Heart left ventricle (tissue), 16 donors: Measurements from ENCODE around the gene DEPDC5. TPM values are rescaled to one million over a fixed set of nuclear protein-coding genes. Genes with fewer than 3 reads are reported as not detected.

ENCODE experiments used
- ATAC-seq, 4 donors: fragments of 200-7000 bp; cut with Tn5 transposase; one replicate each; pipeline ENCODE4 v1.9.1; 2020 to 2022; ENCODE audit warnings: moderate library complexity in 4 of 4, mild to moderate bottlenecking in 3 of 4, moderate number of reproducible peaks in 1 of 4
- DNase-seq, 5 donors: peaks; one replicate each; pipeline ENCODE4 v3.0.0-alpha.2; 2020
- H3K27ac ChIP-seq, 12 donors: fragments of 200-600 bp; sonication (generic) in 4 of 12; one replicate each; pipeline versions ENCODE4 v1.5.0 to v1.8.0; 2016 to 2022; ENCODE audit warnings: mild to moderate bottlenecking in 2 of 12
- H3K27me3 ChIP-seq, 9 donors: fragments of 200-600 bp; sonication (generic) in 2 of 9; one replicate each; pipeline versions ENCODE4 v1.5.1 to v1.8.0; 2016 to 2022; ENCODE audit warnings: mild to moderate bottlenecking in 3 of 9
- H3K36me3 ChIP-seq, 9 donors: fragments of 200-600 bp; sonication (generic) in 2 of 9; one replicate each; pipeline versions ENCODE4 v1.5.0 to v1.8.0; 2018 to 2022; ENCODE audit warnings: mild to moderate bottlenecking in 2 of 9
- H3K4me1 ChIP-seq, 12 donors: fragments of 200-600 bp; sonication (generic) in 4 of 12; one replicate each; pipeline versions ENCODE4 v1.5.0 to v1.8.0; 2016 to 2022; ENCODE audit warnings: mild to moderate bottlenecking in 3 of 12
- H3K4me3 ChIP-seq, 12 donors: fragments of 200-600 bp; sonication (generic) in 4 of 12; one replicate each; pipeline versions ENCODE4 v1.5.0 to v1.8.0; 2017 to 2022; ENCODE audit warnings: mild to moderate bottlenecking in 9 of 12, moderate library complexity in 4 of 12
- H3K9me3 ChIP-seq, 12 donors: fragments of 200-600 bp; sonication (generic) in 4 of 12; one replicate each; pipeline versions ENCODE4 v1.5.0 to v1.8.0; 2016 to 2022; ENCODE audit warnings: mild to moderate bottlenecking in 1 of 12
- CTCF ChIP-seq, 12 donors: fragments of 200-600 bp; sonication (generic) in 4 of 12; IDR thresholded peaks; one replicate each; pipeline versions ENCODE4 v1.5.0 to v1.8.0; 2018 to 2022; ENCODE audit warnings: antibody characterized with exemption in 12 of 12, mild to moderate bottlenecking in 5 of 12
- POLR2A ChIP-seq, 2 donors: fragments of 450-650 bp; IDR thresholded peaks; one replicate each; pipeline ENCODE4 v1.6.1; 2017; ENCODE audit warnings: antibody characterized with exemption in 2 of 2, mild to moderate bottlenecking in 2 of 2, moderate library complexity in 2 of 2
- WGBS, 4 donors: extraction: QIAGEN DNeasy Blood & Tissue Kit in 2 of 4; methylation state at CpG; one replicate each; pipeline versions ENCODE4 v1.1.5 to v1.1.7; 2013 to 2018; 5-methylcytosine and 5-hydroxymethylcytosine counted together
- intact Hi-C, 10 donors: fragments of 100-400 bp; cut with DNase I; formaldehyde crosslinking; loops; one replicate each; pipeline versions ENCODE4 v1.11.1 to v1.14.2; 2022
- polyA plus RNA-seq, 2 donors: library from polyadenylated mRNA; stranded (reverse); fragments of 200-250 nt; gene quantifications; one replicate each; pipeline ENCODE4 v1.2.3, GENCODE V29; 2013
- total RNA-seq, 9 donors: library from RNA; depleted of rRNA in 2 of 9; stranded (reverse); fragments of >200 nt in 2 of 9; fragmentation: NEBNext Ultra II Directional in 3 of 9; extraction: Animal tissue kit (Norgen Biotek cat#: 25700) in 3 of 9; gene quantifications; one replicate each; pipeline versions ENCODE4 v1.1.0 to v1.2.4, GENCODE V29; 2016 to 2023
- donor health status: ischemic (EF 13 %, LVEDD 7.1; RV severe dilation, severe dysfunction).
- donor health status: healthy with polysubstance abuse.
- donor health status: DM: no; HTN: yes; CAD: no.
- donor health status: DM: no; HTN: no; CAD: no.
- donor health status: ischemic (EF 25% LVEDD 6.9; RV normal size, moderate dysfunction).
- donor health status: ischemic (EF 25% LVEDD 5.7; RV mildly dilated, moderate dysfunction).
- donor health status: healthy.
- donor health status: DM: yes; HTN: yes; CAD: no.
- donor health status: ischemic (EF 35%, LVEDD 5.7; RV mildly dilated, moderate dysfunction).
- donor health status: nonischemic (EF 11% LVEDD 7.7; RV severe dilation, severe dysfunction).
- donor health status: DM: yes; HTN: yes; CAD: no.
- donor health status: PGD.
- donor health status: ischemic (EF 29% LVEDD 5.4; RV normal size, mild dysfunction).
- donor health status: nonischemic (EF 23%, LVEDD 6.1; RV moderate dilation, normal function).

DEPDC5 gene
- total and polyA plus RNA-seq, 11 donors: 5.7 to 21.4 (median 10.4) TPM

GRCh38 chr22:31826443-31826842 is 72.6 kb downstream of the DEPDC5 start:
- 82 to 85% (median 83%) methylated on average over 6 of the region's 6 CpGs for WGBS, 4 donors
- peaks cover 0 to 80% (median 67%) of the 10 kb centered on the region in 9 donors for H3K36me3 ChIP-seq
- H3K4me3 ChIP-seq: no peak overlapping the region
- H3K9me3 ChIP-seq: no peaks in the 10 kb centered on the region
- intact Hi-C loops: no loop called here
- ATAC-seq (no peak), DNase-seq (no peak)
- H3K27me3 ChIP-seq: no peaks in the 10 kb centered on the region
- H3K27ac ChIP-seq: no peak overlapping the region
- TF ChIP-seq POLR2A (IDR thresholded peaks at IDR 0.05) (no peak), CTCF (IDR thresholded peaks at IDR 0.05) (no peak)
- peaks cover 0 to 13% (median 0%) of the 10 kb centered on the region in 12 donors for H3K4me1 ChIP-seq

- Histone ChIP-seq H3K9me3 (no peaks in the 10 kb centered on the region), H3K36me3 (peaks cover 0 to 79% (median 60%) of the 10 kb centered on the region in 9 donors), H3K27me3 (no peaks in the 10 kb centered on the region), H3K27ac (no peak overlapping the region), H3K4me1 (peaks cover 0 to 13% (median 0%) of the 10 kb centered on the region in 12 donors), H3K4me3 (no peak overlapping the region)
- ATAC-seq (no peak), DNase-seq (no peak)
- 82 to 88% (median 85%) methylated on average over 5 of the region's 5 CpGs for WGBS, 4 donors
- intact Hi-C loops: no loop called here
- TF ChIP-seq CTCF (IDR thresholded peaks at IDR 0.05): no peak
- no peak for TF ChIP-seq POLR2A (IDR thresholded peaks at IDR 0.05)
Measured at GRCh38 chr22:31828739-31829138, 74.9 kb downstream of the DEPDC5 start.

GRCh38 chr22:31829505-31829904 is 75.7 kb downstream of the DEPDC5 start:
- H3K27me3 ChIP-seq: no peaks in the 10 kb centered on the region
- no peak overlapping the region for H3K4me3 ChIP-seq
- 65 to 74% (median 69%) methylated on average over 1 of the region's 1 CpG for WGBS, 4 donors
- TF ChIP-seq POLR2A (IDR thresholded peaks at IDR 0.05) (no peak), CTCF (IDR thresholded peaks at IDR 0.05) (no peak)
- no peaks in the 10 kb centered on the region for H3K9me3 ChIP-seq
- ATAC-seq (peak in 3 of 4 donors; percentile 26 to 82 (median 68)), DNase-seq (peak in 1 of 5 donors; percentile 40)
- intact Hi-C loops: no loop called here
- peaks cover 0 to 79% (median 56%) of the 10 kb centered on the region in 9 donors for H3K36me3 ChIP-seq
- H3K27ac ChIP-seq: peak overlapping the region in 1 of 12 donors; percentile 38
- peaks cover 0 to 13% (median 0%) of the 10 kb centered on the region in 12 donors for H3K4me1 ChIP-seq

- no peaks in the 10 kb centered on the region for H3K27me3 ChIP-seq
- DNase-seq: no peak
- no peak for ATAC-seq
- no peak for TF ChIP-seq POLR2A (IDR thresholded peaks at IDR 0.05)
- TF ChIP-seq CTCF (IDR thresholded peaks at IDR 0.05): no peak
- H3K9me3 ChIP-seq: no peaks in the 10 kb centered on the region
- 44 to 57% (median 51%) methylated on average over 1 of the region's 1 CpG for WGBS, 4 donors
- peaks cover 0 to 13% (median 0%) of the 10 kb centered on the region in 12 donors for H3K4me1 ChIP-seq
- intact Hi-C loops: no loop called here
- no peak overlapping the region for H3K4me3 ChIP-seq
- H3K36me3 ChIP-seq: peaks cover 0 to 81% (median 59%) of the 10 kb centered on the region in 9 donors
- H3K27ac ChIP-seq: no peak overlapping the region
Measured at GRCh38 chr22:31830721-31831070, 76.9 kb downstream of the DEPDC5 start.
